Adrenal gland (tissue), 12 donors: ENCODE measurements around the gene GNB1L. TPM values are rescaled to one million over a fixed set of nuclear protein-coding genes. Genes with fewer than 3 reads are reported as not detected.

ENCODE experiments used
- DNase-seq, 7 donors: peaks; one replicate each; pipeline ENCODE4 v3.0.0-alpha.2; 2019 to 2020
- H3K27ac ChIP-seq, 5 donors: fragments of 200-600 bp; sonication (generic) in 4 of 5; 1 replicate in 3 of 5; 2 replicates in 2 of 5; pipeline versions ENCODE4 v1.5.1 to v1.8.0; 2016 to 2020; ENCODE audit warnings: mild to moderate bottlenecking in 1 of 5
- H3K27me3 ChIP-seq: fragments of 200-600 bp; 2 replicates; pipeline ENCODE4 v1.8.0; 2021
- H3K36me3 ChIP-seq, 2 donors: fragments of 200-600 bp; replicated peaks in 1 of 2; 1 replicate in 1 of 2; 2 replicates in 1 of 2; pipeline versions ENCODE4 v1.5.1 to v1.8.0; 2018 to 2022
- H3K4me1 ChIP-seq, 2 donors: fragments of 200-600 bp; replicated peaks in 1 of 2; 1 replicate in 1 of 2; 2 replicates in 1 of 2; pipeline versions ENCODE4 v1.5.1 to v1.8.0; 2018 to 2021
- H3K4me3 ChIP-seq, 4 donors: fragments of 200-600 bp; sonication (generic) in 3 of 4; one replicate each; pipeline ENCODE4 v1.5.1; 2016 to 2018
- H3K9me3 ChIP-seq, 3 donors: fragments of 200-600 bp; sonication (generic) in 1 of 3; replicated peaks in 1 of 3; 1 replicate in 2 of 3; 2 replicates in 1 of 3; pipeline versions ENCODE4 v1.5.1 to v1.8.0; 2016 to 2021
- POLR2A ChIP-seq, 2 donors: fragments of 450-650 bp; IDR thresholded peaks; one replicate each; pipeline ENCODE4 v1.6.1; 2017; ENCODE audit warnings: antibody characterized with exemption in 2 of 2, mild to moderate bottlenecking in 2 of 2, moderate library complexity in 1 of 2
- WGBS, 4 donors: extraction: QIAGEN DNeasy Blood & Tissue Kit in 2 of 4; methylation state at CpG; one replicate each; pipeline versions ENCODE4 v1.1.5 to v1.1.7; 2013 to 2017; 5-methylcytosine and 5-hydroxymethylcytosine counted together
- intact Hi-C, 2 donors: fragments of 100-400 bp; cut with DNase I; formaldehyde crosslinking; loops; one replicate each; pipeline versions ENCODE4 v1.14.1 to v1.15.0; 2022 to 2023
- polyA plus RNA-seq, 3 donors: library from polyadenylated mRNA; stranded (reverse); fragments of 200-250 nt in 2 of 3; fragments of 350-450 nt in 1 of 3; fragmentation: Illumina TruSeq in 1 of 3; extraction: RNeasy Lipid Tissue Mini Kit (QIAGEN cat#74804) in 1 of 3; gene quantifications; one replicate each; pipeline ENCODE4 v1.2.3, GENCODE V29; 2013 to 2014
- total RNA-seq, 9 donors: library from RNA; depleted of rRNA in 4 of 9; stranded (reverse); fragments of >200 nt in 4 of 9; fragments of 120-200 nt in 1 of 9; fragmentation: NEBNext Ultra II Directional in 1 of 9; extraction: Animal tissue kit (Norgen Biotek cat#: 25700) in 1 of 9; gene quantifications; one replicate each; pipeline versions ENCODE4 v1.1.0 to v1.2.4, GENCODE V29; 2013 to 2023
- TF ChIP-seq, protein P1 (sequence below), 6 experiments: fragments of 450-650 bp in 4 of 6; fragments of 200-600 bp in 2 of 6; sonication (generic) in 1 of 6; IDR thresholded peaks; 1 replicate in 5 of 6; 2 replicates in 1 of 6; pipeline versions ENCODE4 v1.5.1 to v1.8.0; 2016 to 2021; ENCODE audit warnings: antibody characterized with exemption in 6 of 6, mild to moderate bottlenecking in 2 of 6, moderate library complexity in 1 of 6
- donor health status: healthy with polysubstance abuse.
- donor health status: Bipolar disorder and iron deficiency.
- donor health status: DM: yes; HTN: yes; CAD: no.
- donor health status: DM: no; HTN: no; CAD: no.
- donor health status: DM: no; HTN: no; CAD: no.
- donor health status: DM: yes; HTN: yes; CAD: no.

GNB1L gene
- total and polyA plus RNA-seq, 12 donors: 0.26 to 6.6 (median 4.2) TPM; not detected in 1

DNA sequence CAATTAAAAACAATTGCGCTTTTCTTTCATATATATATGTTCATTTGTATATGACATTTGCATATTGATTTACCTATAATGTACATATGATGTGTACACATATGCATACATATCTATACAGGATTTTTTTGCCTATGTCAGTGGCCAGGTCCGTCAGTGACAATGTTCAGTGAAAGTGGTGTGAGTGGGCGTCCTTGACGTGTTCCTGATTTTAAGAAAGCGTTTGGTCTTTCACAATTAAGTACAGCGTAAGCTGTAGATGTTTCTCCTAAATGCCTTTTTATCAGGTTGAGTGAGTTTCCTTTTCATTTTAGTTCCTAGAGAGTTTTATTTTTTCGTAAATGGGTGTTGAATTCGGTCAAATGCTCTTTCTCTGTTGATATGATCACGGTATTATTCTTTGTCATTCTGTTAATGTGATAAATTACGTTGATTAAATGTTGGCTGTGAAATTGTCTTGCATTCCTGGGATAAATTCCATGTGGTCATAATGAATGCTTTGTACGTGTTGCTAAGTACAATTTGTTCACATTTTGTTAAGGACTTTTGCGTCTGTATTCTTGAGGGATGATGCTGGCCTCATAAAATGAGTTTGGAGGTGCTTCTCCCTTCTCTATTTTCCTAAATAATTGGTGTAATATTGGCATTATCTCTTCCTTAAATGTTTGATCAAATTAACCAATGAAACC, 10.6 kb upstream of the GNB1L start:
- no peak for DNase-seq
- no peaks in the 10 kb centered on the region for H3K9me3 ChIP-seq
- H3K36me3 ChIP-seq: no peaks in the 10 kb centered on the region
- H3K4me3 ChIP-seq: no peak overlapping the region
- WGBS, 4 donors: 81 to 84% (median 83%) methylated on average over 12 of the region's 12 CpGs
- no peaks in the 10 kb centered on the region for H3K4me1 ChIP-seq
- no peak overlapping the region for H3K27ac ChIP-seq
- no peak for TF ChIP-seq POLR2A (IDR thresholded peaks at IDR 0.05)
- TF ChIP-seq, protein P1, sequence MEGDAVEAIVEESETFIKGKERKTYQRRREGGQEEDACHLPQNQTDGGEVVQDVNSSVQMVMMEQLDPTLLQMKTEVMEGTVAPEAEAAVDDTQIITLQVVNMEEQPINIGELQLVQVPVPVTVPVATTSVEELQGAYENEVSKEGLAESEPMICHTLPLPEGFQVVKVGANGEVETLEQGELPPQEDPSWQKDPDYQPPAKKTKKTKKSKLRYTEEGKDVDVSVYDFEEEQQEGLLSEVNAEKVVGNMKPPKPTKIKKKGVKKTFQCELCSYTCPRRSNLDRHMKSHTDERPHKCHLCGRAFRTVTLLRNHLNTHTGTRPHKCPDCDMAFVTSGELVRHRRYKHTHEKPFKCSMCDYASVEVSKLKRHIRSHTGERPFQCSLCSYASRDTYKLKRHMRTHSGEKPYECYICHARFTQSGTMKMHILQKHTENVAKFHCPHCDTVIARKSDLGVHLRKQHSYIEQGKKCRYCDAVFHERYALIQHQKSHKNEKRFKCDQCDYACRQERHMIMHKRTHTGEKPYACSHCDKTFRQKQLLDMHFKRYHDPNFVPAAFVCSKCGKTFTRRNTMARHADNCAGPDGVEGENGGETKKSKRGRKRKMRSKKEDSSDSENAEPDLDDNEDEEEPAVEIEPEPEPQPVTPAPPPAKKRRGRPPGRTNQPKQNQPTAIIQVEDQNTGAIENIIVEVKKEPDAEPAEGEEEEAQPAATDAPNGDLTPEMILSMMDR (IDR thresholded peaks at IDR 0.05): no peak
- intact Hi-C loops: no loop called here
- no peaks in the 10 kb centered on the region for H3K27me3 ChIP-seq

DNA sequence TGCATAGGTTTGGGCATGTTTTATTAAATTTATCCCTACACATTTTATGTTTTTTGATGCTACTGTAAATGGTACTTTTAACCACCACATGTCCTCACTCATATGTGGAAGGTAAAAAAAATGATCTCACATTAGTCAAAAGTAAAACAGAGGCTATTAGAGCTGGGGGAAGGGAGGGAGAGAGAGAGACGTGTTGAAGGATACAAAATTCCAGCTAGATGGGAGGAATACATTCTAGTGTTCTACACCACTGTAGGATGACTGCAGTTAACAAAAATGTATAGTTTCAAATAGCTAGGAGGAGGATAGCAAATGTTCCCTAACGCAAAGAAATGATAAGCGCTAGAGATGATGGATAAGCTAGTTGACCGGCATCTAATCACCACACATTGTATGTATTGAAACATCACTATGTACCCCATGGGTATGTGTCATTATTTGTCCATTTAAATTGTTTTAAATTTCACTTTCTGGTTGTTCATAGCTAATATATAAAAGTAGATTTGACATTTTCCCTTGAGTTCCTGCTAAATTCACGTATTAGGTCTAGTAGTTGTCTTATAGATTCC, 9.9 kb upstream of the GNB1L start:
- Histone ChIP-seq H3K36me3 (no peaks in the 10 kb centered on the region), H3K4me3 (no peak overlapping the region), H3K4me1 (no peaks in the 10 kb centered on the region), H3K9me3 (no peaks in the 10 kb centered on the region), H3K27me3 (no peaks in the 10 kb centered on the region), H3K27ac (no peak overlapping the region)
- DNase-seq: no peak
- no peak for TF ChIP-seq POLR2A (IDR thresholded peaks at IDR 0.05)
- intact Hi-C loops: no loop called here
- WGBS, 4 donors: 93 to 96% (median 94%) methylated on average over 5 of the region's 5 CpGs

DNA sequence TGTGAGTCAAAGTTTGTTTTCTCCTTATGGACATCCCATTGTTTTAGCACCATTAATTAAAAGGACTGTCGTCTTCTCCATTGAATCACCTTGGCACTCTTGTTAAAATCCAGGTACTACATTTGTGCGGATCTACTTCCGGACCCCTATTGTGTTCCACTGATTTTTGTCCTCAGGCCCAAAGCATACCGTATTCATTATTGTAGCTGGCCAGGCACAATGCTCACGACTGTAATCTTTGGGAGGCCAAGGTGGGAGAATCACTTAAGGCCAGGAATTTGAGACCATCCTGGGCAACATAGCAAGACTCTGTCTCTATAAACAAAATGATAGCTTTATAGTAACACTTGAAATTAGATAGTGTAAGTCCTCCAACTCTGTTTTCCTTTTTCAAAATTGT, 8.9 kb upstream of the GNB1L start:
- H3K27ac ChIP-seq: no peak overlapping the region
- TF ChIP-seq, protein P1 (IDR thresholded peaks at IDR 0.05): no peak
- no peak for TF ChIP-seq POLR2A (IDR thresholded peaks at IDR 0.05)
- H3K27me3 ChIP-seq: no peaks in the 10 kb centered on the region
- DNase-seq: no peak
- WGBS, 4 donors: 92 to 95% (median 93%) methylated on average over 5 of the region's 5 CpGs
- H3K4me1 ChIP-seq: no peaks in the 10 kb centered on the region
- no peaks in the 10 kb centered on the region for H3K36me3 ChIP-seq
- no peaks in the 10 kb centered on the region for H3K9me3 ChIP-seq
- H3K4me3 ChIP-seq: no peak overlapping the region
- intact Hi-C loops: no loop called here

DNA sequence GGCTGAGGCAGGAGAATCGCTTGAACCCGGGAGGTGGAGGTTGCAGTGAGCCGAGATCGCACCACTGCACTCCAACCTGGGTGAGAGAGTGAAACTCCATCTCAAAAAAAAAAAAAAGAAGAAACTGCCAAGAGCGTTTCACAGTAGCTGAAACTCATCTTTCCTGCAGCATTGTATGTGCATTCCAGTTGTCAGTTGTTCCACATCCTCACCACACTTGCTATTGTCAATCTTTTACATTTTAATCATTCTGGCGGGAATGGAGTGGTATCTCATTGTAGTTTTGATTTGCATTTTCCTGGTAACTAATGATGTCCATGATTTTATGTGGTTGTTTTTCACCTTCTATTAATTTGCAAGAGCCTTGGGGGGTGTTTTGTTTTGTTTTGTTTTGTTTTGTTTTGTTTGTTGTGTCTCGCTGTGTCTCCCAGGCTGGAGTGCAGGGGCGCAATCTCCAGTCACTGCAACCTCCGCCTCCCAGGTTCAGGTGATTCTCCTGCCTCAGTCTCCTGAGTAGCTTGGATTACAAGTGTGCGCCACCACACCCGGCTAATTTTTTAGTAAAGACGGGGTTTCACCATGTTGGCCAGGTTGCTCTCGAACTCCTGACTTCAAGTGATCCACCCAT, 8.1 kb upstream of the GNB1L start:
- intact Hi-C loops: no loop called here
- no peak overlapping the region for H3K27ac ChIP-seq
- WGBS, 4 donors: 94 to 97% (median 96%) methylated on average over 13 of the region's 13 CpGs
- H3K36me3 ChIP-seq: no peaks in the 10 kb centered on the region
- no peaks in the 10 kb centered on the region for H3K9me3 ChIP-seq
- no peaks in the 10 kb centered on the region for H3K4me1 ChIP-seq
- TF ChIP-seq, protein P1 (IDR thresholded peaks at IDR 0.05): no peak
- no peak for TF ChIP-seq POLR2A (IDR thresholded peaks at IDR 0.05)
- H3K4me3 ChIP-seq: no peak overlapping the region
- H3K27me3 ChIP-seq: no peaks in the 10 kb centered on the region
- no peak for DNase-seq
